HEK293 (cell line): ENCODE results near the gene VPS36.

Experiments used
- YY1 ChIP-seq: fragments of 450-650 bp; formaldehyde crosslinking; IDR thresholded peaks from 2 replicates; pipeline ENCODE4 v1.5.1; 2018; ENCODE audit warnings: missing biosample characterization, missing genetic modification characterization
- YY2 ChIP-seq: fragments of 450-650 bp; formaldehyde crosslinking; IDR thresholded peaks from 2 replicates; pipeline ENCODE4 v1.5.1; 2016; ENCODE audit warnings: missing biosample characterization, missing genetic modification characterization
- ZNF138 ChIP-seq: fragments of 450-650 bp; formaldehyde crosslinking; IDR thresholded peaks from 2 replicates; pipeline ENCODE4 v1.5.1; 2016; ENCODE audit warnings: missing biosample characterization, missing genetic modification characterization, borderline replicate concordance
- TF ChIP-seq, protein P1 (sequence below): fragments of 450-650 bp; formaldehyde crosslinking; IDR thresholded peaks from 2 replicates; pipeline ENCODE4 v1.5.1; 2016; ENCODE audit warnings: missing biosample characterization, missing genetic modification characterization
- TF ChIP-seq, protein P2 (sequence below): sonication (generic); formaldehyde crosslinking; IDR thresholded peaks from 2 replicates; pipeline ENCODE4 v1.8.1; 2022; ENCODE audit warnings: mild to moderate bottlenecking, moderate library complexity, missing genetic modification reagents

DNA sequence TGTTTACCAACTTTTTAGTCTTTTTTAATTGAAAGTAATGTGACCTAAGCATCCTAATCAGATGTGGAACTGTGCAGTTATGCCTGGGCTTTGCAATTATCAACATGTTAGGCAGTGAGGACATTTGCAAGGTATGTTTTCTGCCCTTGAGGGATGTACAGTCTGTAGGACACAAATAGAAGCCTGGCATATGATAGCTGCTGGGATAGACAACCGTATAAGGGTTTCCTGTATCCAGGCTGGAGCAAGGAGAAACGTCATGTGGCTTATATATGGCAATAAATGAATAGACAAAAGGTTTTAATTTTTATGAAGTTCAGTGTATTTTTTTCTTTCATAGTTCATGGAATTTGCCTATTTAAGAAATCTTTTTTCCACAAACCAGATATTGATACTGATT is 2.0 kb upstream of the VPS36 start:
- TF ChIP-seq, protein P1, sequence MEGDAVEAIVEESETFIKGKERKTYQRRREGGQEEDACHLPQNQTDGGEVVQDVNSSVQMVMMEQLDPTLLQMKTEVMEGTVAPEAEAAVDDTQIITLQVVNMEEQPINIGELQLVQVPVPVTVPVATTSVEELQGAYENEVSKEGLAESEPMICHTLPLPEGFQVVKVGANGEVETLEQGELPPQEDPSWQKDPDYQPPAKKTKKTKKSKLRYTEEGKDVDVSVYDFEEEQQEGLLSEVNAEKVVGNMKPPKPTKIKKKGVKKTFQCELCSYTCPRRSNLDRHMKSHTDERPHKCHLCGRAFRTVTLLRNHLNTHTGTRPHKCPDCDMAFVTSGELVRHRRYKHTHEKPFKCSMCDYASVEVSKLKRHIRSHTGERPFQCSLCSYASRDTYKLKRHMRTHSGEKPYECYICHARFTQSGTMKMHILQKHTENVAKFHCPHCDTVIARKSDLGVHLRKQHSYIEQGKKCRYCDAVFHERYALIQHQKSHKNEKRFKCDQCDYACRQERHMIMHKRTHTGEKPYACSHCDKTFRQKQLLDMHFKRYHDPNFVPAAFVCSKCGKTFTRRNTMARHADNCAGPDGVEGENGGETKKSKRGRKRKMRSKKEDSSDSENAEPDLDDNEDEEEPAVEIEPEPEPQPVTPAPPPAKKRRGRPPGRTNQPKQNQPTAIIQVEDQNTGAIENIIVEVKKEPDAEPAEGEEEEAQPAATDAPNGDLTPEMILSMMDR (tag by site-specific recombination): no peak
- TF ChIP-seq YY1 (no peak), YY2 (tag by site-specific recombination) (no peak), ZNF138 (tag by site-specific recombination) (no peak)
- TF ChIP-seq, protein P2, sequence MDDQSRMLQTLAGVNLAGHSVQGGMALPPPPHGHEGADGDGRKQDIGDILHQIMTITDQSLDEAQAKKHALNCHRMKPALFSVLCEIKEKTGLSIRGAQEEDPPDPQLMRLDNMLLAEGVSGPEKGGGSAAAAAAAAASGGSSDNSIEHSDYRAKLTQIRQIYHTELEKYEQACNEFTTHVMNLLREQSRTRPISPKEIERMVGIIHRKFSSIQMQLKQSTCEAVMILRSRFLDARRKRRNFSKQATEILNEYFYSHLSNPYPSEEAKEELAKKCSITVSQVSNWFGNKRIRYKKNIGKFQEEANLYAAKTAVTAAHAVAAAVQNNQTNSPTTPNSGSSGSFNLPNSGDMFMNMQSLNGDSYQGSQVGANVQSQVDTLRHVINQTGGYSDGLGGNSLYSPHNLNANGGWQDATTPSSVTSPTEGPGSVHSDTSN: no peak
